ENCODE results near the gene FGGY.
A peak's percentile ranks its signal among the peaks of the same experiment; 100 is the strongest.

Gene FGGY

GRCh38 chr1:59688976-59689375 is 392.1 kb downstream of the FGGY start:
- Histone ChIP-seq H3K4me1 (ENCODE audit: control insufficient read depth, insufficient read depth, low read length) (peaks cover 5% of the 10 kb centered on the region), H3K9me3 (ENCODE audit: control insufficient read depth, insufficient read depth, low read depth, low read length) (no peaks in the 10 kb centered on the region), H3K27ac (ENCODE audit: extremely low read depth, low read depth, low read length) (no peak overlapping the region), H3K36me3 (ENCODE audit: control insufficient read depth in 2 of 2, insufficient read depth in 1 of 2, low read length in 2 of 2) (no peaks in the 10 kb centered on the region), H3K4me3 (ENCODE audit: low read depth, low read length) (no peak overlapping the region)
- ChIA-PET POLR2A (no interaction called here), CTCF (interaction anchor here (0.7 kb wide), 1 partner anchor 10 kb away, joined by 3 read pairs; no protein-coding TSS in a partner anchor)
- TF ChIP-seq ZBTB20 (tag by site-specific recombination; IDR thresholded peaks at IDR 0.05) (no peak), OSR2 (tag by site-specific recombination; IDR thresholded peaks at IDR 0.05) (peak; percentile 43; the same call in 1 of the 2 replicates)

GRCh38 chr1:59689730-59690129 is 392.8 kb downstream of the FGGY start:
- Histone ChIP-seq H3K4me3 (ENCODE audit: low read depth, low read length) (no peak overlapping the region), H3K4me1 (ENCODE audit: control insufficient read depth, insufficient read depth, low read length) (peaks cover 5% of the 10 kb centered on the region), H3K27ac (ENCODE audit: extremely low read depth, low read depth, low read length) (no peak overlapping the region), H3K36me3 (ENCODE audit: control insufficient read depth in 2 of 2, insufficient read depth in 1 of 2, low read length in 2 of 2) (no peaks in the 10 kb centered on the region), H3K9me3 (ENCODE audit: control insufficient read depth, insufficient read depth, low read depth, low read length) (no peaks in the 10 kb centered on the region)
- TF ChIP-seq SP7 (tag by site-specific recombination; IDR thresholded peaks at IDR 0.05), result no peak
- TF ChIP-seq MEIS1 (CRISPR knock-in tag; IDR thresholded peaks at IDR 0.05; ENCODE audit: borderline replicate concordance), result no peak
- TF ChIP-seq ZNF791 (tag by site-specific recombination; IDR thresholded peaks at IDR 0.05), result no peak
- TF ChIP-seq ZNF114 (tag by site-specific recombination; IDR thresholded peaks at IDR 0.05), result no peak
- no peak for TF ChIP-seq ZNF530 (tag by site-specific recombination; IDR thresholded peaks at IDR 0.05; ENCODE audit: low read depth)
- TF ChIP-seq HOXA7 (CRISPR knock-in tag; IDR thresholded peaks at IDR 0.05; ENCODE audit: borderline replicate concordance), result no peak
- no peak for TF ChIP-seq MZF1 (tag by site-specific recombination; IDR thresholded peaks at IDR 0.05; ENCODE audit: borderline replicate concordance)
- no peak for TF ChIP-seq ZBTB6 (tag by site-specific recombination; IDR thresholded peaks at IDR 0.05)
- no peak for TF ChIP-seq ZNF223 (tag by site-specific recombination; IDR thresholded peaks at IDR 0.05)
- TF ChIP-seq ZNF362 (tag by site-specific recombination; IDR thresholded peaks at IDR 0.05), result no peak
- no peak for TF ChIP-seq ZNF548 (tag by site-specific recombination; IDR thresholded peaks at IDR 0.05)
- TF ChIP-seq IKZF3 (tag by site-specific recombination; IDR thresholded peaks at IDR 0.05), result no peak
- TF ChIP-seq ZBTB26 (tag by site-specific recombination; optimal IDR thresholded peaks at IDR 0.05), result no peak
- no peak for TF ChIP-seq ZNF280C (tag by site-specific recombination; IDR thresholded peaks at IDR 0.05)
- no peak for TF ChIP-seq ZNF133 (tag by site-specific recombination; IDR thresholded peaks at IDR 0.05)
- no peak for TF ChIP-seq KLF8 (tag by site-specific recombination; IDR thresholded peaks at IDR 0.05)
- no peak for TF ChIP-seq BCL11A (tag by site-specific recombination; IDR thresholded peaks at IDR 0.05; ENCODE audit: low read depth)
- ChIA-PET POLR2A (no interaction called here), CTCF (interaction anchor here (0.7 kb wide), 2 partner anchors 10 to 459 kb away, joined by 3 read pairs; no protein-coding TSS in a partner anchor)

Measured in HEK293 (cell line).